Kidney epithelial cell (primary cell): ENCODE measurements around the gene KSR2. TPM values are rescaled to one million over a fixed set of nuclear protein-coding genes. Genes with fewer than 3 reads are reported as not detected.

Experiments
- DNase-seq: peaks from one replicate; pipeline ENCODE4 v3.0.0-alpha.2; 2010; ENCODE audit warnings: low read depth
- H3K27me3 ChIP-seq: 2 replicates; pipeline ENCODE4 v1.6.0; 2011; ENCODE audit warnings: low read length; ENCODE audit not compliant: control insufficient read depth, insufficient read depth
- H3K36me3 ChIP-seq: 2 replicates; pipeline ENCODE4 v1.5.1; 2011; ENCODE audit warnings: low read length; ENCODE audit not compliant: control insufficient read depth, insufficient read depth
- H3K4me3 ChIP-seq: 2 replicates; pipeline ENCODE4 v1.5.1; 2011; ENCODE audit warnings: low read depth, mild to moderate bottlenecking, control low read depth, low read length
- CTCF ChIP-seq: IDR thresholded peaks from 2 replicates; pipeline ENCODE4 v1.5.1; 2011; ENCODE audit warnings: mild to moderate bottlenecking, moderate library complexity, low read length, control low read depth, inconsistent platforms; ENCODE audit not compliant: insufficient read depth, poor library complexity, severe bottlenecking
- total RNA-seq: library from RNA; depleted of rRNA; stranded (reverse); fragments of >200 nt; gene quantifications from 2 replicates; pipeline ENCODE4 v1.2.3, GENCODE V29; 2015

The KSR2 gene
- total RNA-seq, 1 donor from 2014 or later = 0.29 TPM

- Histone ChIP-seq H3K27me3 (no peaks in the 10 kb centered on the region), H3K4me3 (no peak overlapping the region), H3K36me3 (no peaks in the 10 kb centered on the region)
- DNase-seq = no peak
- no peak for TF ChIP-seq CTCF
These were observed 509.6 kb downstream of the KSR2 start for GRCh38 chr12:117459229-117459628.

GRCh38 chr12:117457189-117457588 is 511.6 kb downstream of the KSR2 start:
- Histone ChIP-seq H3K4me3 (no peak overlapping the region), H3K27me3 (no peaks in the 10 kb centered on the region), H3K36me3 (no peaks in the 10 kb centered on the region)
- TF ChIP-seq CTCF = no peak
- DNase-seq = no peak

GRCh38 chr12:117456076-117456475 is 512.7 kb downstream of the KSR2 start:
- Histone ChIP-seq H3K4me3 (no peak overlapping the region), H3K27me3 (no peaks in the 10 kb centered on the region), H3K36me3 (no peaks in the 10 kb centered on the region)
- no peak for TF ChIP-seq CTCF
- no peak for DNase-seq

- DNase-seq = no peak
- H3K36me3 ChIP-seq = no peaks in the 10 kb centered on the region
- no peaks in the 10 kb centered on the region for H3K27me3 ChIP-seq
- H3K4me3 ChIP-seq = no peak overlapping the region
- TF ChIP-seq CTCF = no peak
These were observed 514.8 kb downstream of the KSR2 start for GRCh38 chr12:117453961-117454360.

GRCh38 chr12:117452112-117452511 is 516.7 kb downstream of the KSR2 start:
- TF ChIP-seq CTCF = no peak
- H3K27me3 ChIP-seq = no peaks in the 10 kb centered on the region
- DNase-seq = no peak
- no peaks in the 10 kb centered on the region for H3K36me3 ChIP-seq
- no peak overlapping the region for H3K4me3 ChIP-seq

GRCh38 chr12:117450209-117450608 is 518.6 kb downstream of the KSR2 start:
- Histone ChIP-seq H3K36me3 (no peaks in the 10 kb centered on the region), H3K4me3 (no peak overlapping the region), H3K27me3 (no peaks in the 10 kb centered on the region)
- TF ChIP-seq CTCF = no peak
- no peak for DNase-seq
